Measurements from ENCODE around the gene LRFN2. TPM values are rescaled to one million over a fixed set of nuclear protein-coding genes. Genes with fewer than 3 reads are reported as not detected.

The LRFN2 gene
- polyA plus RNA-seq, 1 donor from 2014 or later, result 14.8 TPM

- no peaks in the 10 kb centered on the region for H3K27me3 ChIP-seq (ENCODE audit: insufficient read depth, low read depth, low read length)
- no peaks in the 10 kb centered on the region for H4K20me1 ChIP-seq (ENCODE audit: insufficient read depth)
- no peaks in the 10 kb centered on the region for H3K9me2 ChIP-seq (ENCODE audit: insufficient read depth, low read length)
- no peak overlapping the region for H2AFZ ChIP-seq (ENCODE audit: low read depth, low read length)
- no peak overlapping the region for H3K4me3 ChIP-seq (ENCODE audit: low read length)
- no peak overlapping the region for H3K4me2 ChIP-seq (ENCODE audit: low read length)
- TF ChIP-seq TAF1 (IDR thresholded peaks at IDR 0.05; ENCODE audit: low read depth), result no peak
- no peak for TF ChIP-seq POLR2AphosphoS5 (IDR thresholded peaks at IDR 0.05)
- no peak for TF ChIP-seq EZH2 (IDR thresholded peaks at IDR 0.05; ENCODE audit: borderline replicate concordance, insufficient read depth, low read length, poor library complexity, severe bottlenecking)
- TF ChIP-seq MXI1 (conservative IDR thresholded peaks at IDR 0.05; ENCODE audit: poor library complexity, severe bottlenecking), result no peak
- H3K79me2 ChIP-seq (replicated peaks; ENCODE audit: insufficient read depth, low read length), result no peaks in the 10 kb centered on the region
- no peaks in the 10 kb centered on the region for H3F3A ChIP-seq (ENCODE audit: insufficient read depth, low read length, poor library complexity, severe bottlenecking)
- H3K27ac ChIP-seq (ENCODE audit: low read length), result no peak overlapping the region
- H3K9ac ChIP-seq (ENCODE audit: low read length), result no peak overlapping the region
- no peaks in the 10 kb centered on the region for H3K9me3 ChIP-seq (ENCODE audit: low read length)
- H3K36me3 ChIP-seq (ENCODE audit: insufficient read depth, low read length), result no peaks in the 10 kb centered on the region
These were observed 188.2 kb downstream of the LRFN2 start for GRCh38 chr6:40398810-40399477.

- Histone ChIP-seq H3K9ac (ENCODE audit: low read length) (no peak overlapping the region), H2AFZ (ENCODE audit: low read depth, low read length) (no peak overlapping the region), H3K9me2 (ENCODE audit: insufficient read depth, low read length) (no peaks in the 10 kb centered on the region), H3K27me3 (ENCODE audit: insufficient read depth, low read depth, low read length) (no peaks in the 10 kb centered on the region), H3F3A (ENCODE audit: insufficient read depth, low read length, poor library complexity, severe bottlenecking) (no peaks in the 10 kb centered on the region), H3K4me2 (ENCODE audit: low read length) (no peak overlapping the region), H3K4me3 (ENCODE audit: low read length) (no peak overlapping the region), H3K36me3 (ENCODE audit: insufficient read depth, low read length) (no peaks in the 10 kb centered on the region), H4K20me1 (ENCODE audit: insufficient read depth) (no peaks in the 10 kb centered on the region), H3K9me3 (ENCODE audit: low read length) (no peaks in the 10 kb centered on the region), H3K27ac (ENCODE audit: low read length) (no peak overlapping the region), H3K79me2 (replicated peaks; ENCODE audit: insufficient read depth, low read length) (no peaks in the 10 kb centered on the region)
- TF ChIP-seq EP300 (conservative IDR thresholded peaks at IDR 0.05; ENCODE audit: poor library complexity, severe bottlenecking), result no peak
- TF ChIP-seq POLR2AphosphoS5 (IDR thresholded peaks at IDR 0.05), result no peak
- no peak for TF ChIP-seq RAD21 (conservative IDR thresholded peaks at IDR 0.05)
- TF ChIP-seq TAF1 (IDR thresholded peaks at IDR 0.05; ENCODE audit: low read depth), result no peak
- TF ChIP-seq CTCF (IDR thresholded peaks at IDR 0.05; ENCODE audit: poor library complexity, severe bottlenecking), result no peak
- TF ChIP-seq MXI1 (conservative IDR thresholded peaks at IDR 0.05; ENCODE audit: poor library complexity, severe bottlenecking), result no peak
- no peak for TF ChIP-seq REST (IDR thresholded peaks at IDR 0.05; ENCODE audit: borderline replicate concordance)
- TF ChIP-seq SMC3 (conservative IDR thresholded peaks at IDR 0.05; ENCODE audit: poor library complexity), result no peak
- TF ChIP-seq EZH2 (IDR thresholded peaks at IDR 0.05; ENCODE audit: borderline replicate concordance, insufficient read depth, low read length, poor library complexity, severe bottlenecking), result no peak
These were observed 189.0 kb downstream of the LRFN2 start for GRCh38 chr6:40398034-40398691.

Data from neural cell (in vitro differentiated cells).